Esophagus squamous epithelium (tissue), 5 donors: ENCODE results near the gene PUM1. TPM values are rescaled to one million over a fixed set of nuclear protein-coding genes. Genes with fewer than 3 reads are reported as not detected.
"Not testable (repeated sequence)": the region's sequence is repeated elsewhere in the genome, so short reads cannot be mapped to it uniquely, and the experiment has no call there.

Experiments
- DNase-seq: peaks from one replicate; lab custom pipeline; 2025; lab: John Stamatoyannopoulos, UW
- H3K27ac ChIP-seq, 4 donors: fragments of 200-600 bp; sonication (generic); one replicate each; pipeline ENCODE4 v1.5.1; 2016 to 2019; ENCODE audit warnings: mild to moderate bottlenecking in 1 of 4
- H3K27me3 ChIP-seq, 4 donors: fragments of 200-600 bp; sonication (generic); 1 replicate in 3 of 4; 2 replicates in 1 of 4; pipeline versions ENCODE4 v1.5.1 to v1.6.0; 2017 to 2021; ENCODE audit warnings: antibody characterized with exemption in 1 of 4
- H3K36me3 ChIP-seq, 3 donors: fragments of 200-600 bp; sonication (generic); one replicate each; pipeline ENCODE4 v1.5.1; 2016 to 2019
- H3K4me1 ChIP-seq, 3 donors: fragments of 200-600 bp; sonication (generic); one replicate each; pipeline ENCODE4 v1.5.1; 2017 to 2019
- H3K4me3 ChIP-seq, 4 donors: fragments of 200-600 bp; sonication (generic); 1 replicate in 3 of 4; 2 replicates in 1 of 4; pipeline ENCODE4 v1.5.1; 2016 to 2019; ENCODE audit warnings: mild to moderate bottlenecking in 2 of 4, moderate library complexity in 1 of 4
- H3K9me3 ChIP-seq, 3 donors: fragments of 200-600 bp; sonication (generic); one replicate each; pipeline ENCODE4 v1.5.1; 2016 to 2019
- POLR2A ChIP-seq, 4 donors: fragments of 450-650 bp; IDR thresholded peaks; one replicate each; pipeline ENCODE4 v1.6.1; 2017; ENCODE audit warnings: antibody characterized with exemption in 4 of 4, mild to moderate bottlenecking in 4 of 4, moderate library complexity in 3 of 4
- WGBS, 2 donors: methylation state at CpG; one replicate each; pipeline ENCODE4 v1.1.5; 2018; 5-methylcytosine and 5-hydroxymethylcytosine counted together
- intact Hi-C: fragments of 100-400 bp; cut with DNase I; formaldehyde crosslinking; loops from one replicate; pipeline ENCODE4 v1.15.0; 2022
- total RNA-seq, 4 donors: library from RNA; depleted of rRNA; stranded (reverse); fragments of >200 nt; gene quantifications; one replicate each; pipeline ENCODE4 v1.1.0, GENCODE V29; 2016
- TF ChIP-seq, protein P1 (sequence below), 6 experiments: fragments of 450-650 bp in 4 of 6; fragments of 200-600 bp in 2 of 6; sonication (generic) in 2 of 6; IDR thresholded peaks; one replicate each; pipeline ENCODE4 v1.5.1; 2016 to 2019; ENCODE audit warnings: antibody characterized with exemption in 6 of 6, mild to moderate bottlenecking in 4 of 6, moderate library complexity in 4 of 6
- donor health status: DM: yes; HTN: yes; CAD: no.

Gene PUM1
- total RNA-seq, 4 donors from 2014 or later, result 41.6 to 88.1 (median 53.9) TPM

DNA sequence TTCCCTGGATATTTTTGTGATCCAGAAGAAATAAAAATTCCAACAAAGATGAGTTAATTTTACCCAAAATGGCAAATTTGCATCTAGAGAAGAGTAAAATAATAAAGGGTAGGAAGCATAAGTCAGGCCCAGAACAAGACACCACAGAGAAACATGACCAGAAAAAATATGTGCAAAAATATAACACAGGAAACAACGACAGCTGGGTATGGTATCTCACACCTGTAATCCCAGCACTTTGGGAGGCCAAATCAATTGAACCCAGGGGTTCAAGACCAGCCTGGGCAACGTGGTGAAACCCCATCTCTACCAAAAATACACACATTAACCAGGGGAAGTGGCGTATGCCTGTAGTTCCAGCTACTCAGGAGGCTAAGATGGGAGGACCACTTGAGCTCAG, 117.2 kb downstream of the PUM1 start:
- 76 to 90% methylated on average over 3 of the region's 3 CpGs for WGBS, 2 donors
- H3K27me3 ChIP-seq, result no peaks in the 10 kb centered on the region
- H3K4me1 ChIP-seq, result no peaks in the 10 kb centered on the region
- H3K27ac ChIP-seq, result no peak overlapping the region
- H3K36me3 ChIP-seq, result peaks cover 10 to 96% (median 18%) of the 10 kb centered on the region in 3 donors
- no peak for DNase-seq
- intact Hi-C loops, result no loop called here
- H3K9me3 ChIP-seq, result no peaks in the 10 kb centered on the region
- H3K4me3 ChIP-seq, result no peak overlapping the region
- no peak for TF ChIP-seq POLR2A (IDR thresholded peaks at IDR 0.05)
- TF ChIP-seq, protein P1, sequence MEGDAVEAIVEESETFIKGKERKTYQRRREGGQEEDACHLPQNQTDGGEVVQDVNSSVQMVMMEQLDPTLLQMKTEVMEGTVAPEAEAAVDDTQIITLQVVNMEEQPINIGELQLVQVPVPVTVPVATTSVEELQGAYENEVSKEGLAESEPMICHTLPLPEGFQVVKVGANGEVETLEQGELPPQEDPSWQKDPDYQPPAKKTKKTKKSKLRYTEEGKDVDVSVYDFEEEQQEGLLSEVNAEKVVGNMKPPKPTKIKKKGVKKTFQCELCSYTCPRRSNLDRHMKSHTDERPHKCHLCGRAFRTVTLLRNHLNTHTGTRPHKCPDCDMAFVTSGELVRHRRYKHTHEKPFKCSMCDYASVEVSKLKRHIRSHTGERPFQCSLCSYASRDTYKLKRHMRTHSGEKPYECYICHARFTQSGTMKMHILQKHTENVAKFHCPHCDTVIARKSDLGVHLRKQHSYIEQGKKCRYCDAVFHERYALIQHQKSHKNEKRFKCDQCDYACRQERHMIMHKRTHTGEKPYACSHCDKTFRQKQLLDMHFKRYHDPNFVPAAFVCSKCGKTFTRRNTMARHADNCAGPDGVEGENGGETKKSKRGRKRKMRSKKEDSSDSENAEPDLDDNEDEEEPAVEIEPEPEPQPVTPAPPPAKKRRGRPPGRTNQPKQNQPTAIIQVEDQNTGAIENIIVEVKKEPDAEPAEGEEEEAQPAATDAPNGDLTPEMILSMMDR (IDR thresholded peaks at IDR 0.05), result no peak

- Histone ChIP-seq H3K4me3 (no peak overlapping the region), H3K9me3 (no peaks in the 10 kb centered on the region), H3K4me1 (peaks cover 0 to 9% (median 0%) of the 10 kb centered on the region in 3 donors), H3K27me3 (no peaks in the 10 kb centered on the region), H3K36me3 (peaks cover 10 to 96% (median 10%) of the 10 kb centered on the region in 3 donors), H3K27ac (no peak overlapping the region)
- DNase-seq, result no peak
- TF ChIP-seq POLR2A (IDR thresholded peaks at IDR 0.05), result no peak
- TF ChIP-seq, protein P1 (IDR thresholded peaks at IDR 0.05), result no peak
- intact Hi-C loops, result no loop called here
Measured at GRCh38 chr1:30947212-30947611, 118.3 kb downstream of the PUM1 start.

- H3K27ac ChIP-seq, result no peak overlapping the region
- H3K9me3 ChIP-seq, result no peaks in the 10 kb centered on the region
- no peak overlapping the region for H3K4me3 ChIP-seq
- WGBS, 2 donors, result 91 to 93% methylated on average over 7 of the region's 7 CpGs
- peaks cover 7 to 100% (median 36%) of the 10 kb centered on the region in 3 donors for H3K36me3 ChIP-seq
- H3K4me1 ChIP-seq, result peaks cover 0 to 9% (median 0%) of the 10 kb centered on the region in 3 donors
- no peaks in the 10 kb centered on the region for H3K27me3 ChIP-seq
- TF ChIP-seq POLR2A (IDR thresholded peaks at IDR 0.05), result no peak
- TF ChIP-seq, protein P1 (IDR thresholded peaks at IDR 0.05), result no peak
- intact Hi-C loops, result no loop called here
- DNase-seq, result no peak
Measured at GRCh38 chr1:30942326-30942963, 123.1 kb downstream of the PUM1 start.

DNA sequence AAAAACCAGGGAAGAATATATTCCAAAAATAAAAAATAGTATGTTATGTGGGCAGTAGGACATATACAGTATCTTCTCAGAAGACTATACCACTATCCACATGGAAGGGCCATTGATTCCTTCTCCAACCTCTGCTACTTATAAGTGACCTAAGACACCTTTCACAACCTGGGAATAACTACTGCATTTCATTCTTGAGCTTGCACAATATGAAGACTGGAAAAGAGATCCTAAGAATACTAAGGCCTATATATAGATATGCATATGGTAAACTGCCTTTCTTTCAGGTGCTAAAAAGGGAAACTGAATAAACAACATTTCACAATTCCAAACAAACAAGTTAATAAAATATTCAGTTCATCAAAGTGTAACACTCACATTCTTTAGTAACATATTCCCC, 125.0 kb downstream of the PUM1 start:
- H3K9me3 ChIP-seq, result no peaks in the 10 kb centered on the region
- TF ChIP-seq, protein P1 (IDR thresholded peaks at IDR 0.05), result no peak
- no peak for TF ChIP-seq POLR2A (IDR thresholded peaks at IDR 0.05)
- H3K27ac ChIP-seq, result no peak overlapping the region
- peaks cover 0 to 9% (median 0%) of the 10 kb centered on the region in 3 donors for H3K4me1 ChIP-seq
- no peaks in the 10 kb centered on the region for H3K27me3 ChIP-seq
- no peak overlapping the region for H3K4me3 ChIP-seq
- intact Hi-C loops, result no loop called here
- no peak for DNase-seq
- peaks cover 16 to 96% (median 49%) of the 10 kb centered on the region in 3 donors for H3K36me3 ChIP-seq

- TF ChIP-seq POLR2A (IDR thresholded peaks at IDR 0.05), result no peak
- TF ChIP-seq, protein P1 (IDR thresholded peaks at IDR 0.05), result no peak
- DNase-seq, result no peak
- WGBS, 2 donors, result 91 to 92% methylated on average over 13 to 15 of the region's 20 CpGs
- peaks cover 11 to 96% (median 52%) of the 10 kb centered on the region in 3 donors for H3K36me3 ChIP-seq
- intact Hi-C loops, result no loop called here
- peaks cover 0 to 21% (median 0%) of the 10 kb centered on the region in 3 donors for H3K4me1 ChIP-seq
- no peaks in the 10 kb centered on the region for H3K9me3 ChIP-seq
- H3K27me3 ChIP-seq, result no peaks in the 10 kb centered on the region
- H3K27ac ChIP-seq, result no peak overlapping the region
- no peak overlapping the region for H3K4me3 ChIP-seq
Measured at GRCh38 chr1:30936541-30937171, 128.9 kb downstream of the PUM1 start.

DNA sequence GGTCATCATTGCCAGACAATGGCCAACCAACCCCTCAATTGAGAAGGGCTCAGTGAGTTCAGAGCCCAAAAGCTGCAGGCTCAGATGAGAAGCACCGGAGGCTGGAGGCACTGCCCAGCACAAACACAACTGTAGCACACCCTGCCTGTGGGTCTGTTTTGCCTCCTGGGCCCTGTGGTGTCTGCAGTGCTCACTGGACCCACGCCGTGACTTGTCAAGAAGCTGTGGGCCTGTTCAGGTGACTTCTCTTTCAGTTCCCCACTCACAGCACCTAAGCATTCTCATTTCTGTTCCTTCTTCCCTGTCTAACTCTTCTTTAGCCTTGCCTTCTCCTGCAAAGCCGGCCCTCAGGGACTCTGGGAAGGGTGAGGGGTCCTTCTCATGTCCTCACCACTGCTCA, 129.8 kb downstream of the PUM1 start:
- WGBS, 2 donors, result no CpG with 5 or more reads among the region's 4 CpGs
- H3K27me3 ChIP-seq, H3K9me3 ChIP-seq, H3K4me3 ChIP-seq, H3K27ac ChIP-seq, DNase-seq, intact Hi-C loops: not testable (repeated sequence)
- Histone ChIP-seq H3K36me3 (peaks cover 17 to 96% (median 43%) of the 10 kb centered on the region in 3 donors), H3K4me1 (peaks cover 0 to 21% (median 0%) of the 10 kb centered on the region in 3 donors)
